Measurements from ENCODE around the gene TTLL12. TPM values are rescaled to one million over a fixed set of nuclear protein-coding genes. Genes with fewer than 3 reads are reported as not detected.

Gene TTLL12
- total RNA-seq, 4 donors from 2014 or later = 109 to 211 (median 122) TPM

DNA sequence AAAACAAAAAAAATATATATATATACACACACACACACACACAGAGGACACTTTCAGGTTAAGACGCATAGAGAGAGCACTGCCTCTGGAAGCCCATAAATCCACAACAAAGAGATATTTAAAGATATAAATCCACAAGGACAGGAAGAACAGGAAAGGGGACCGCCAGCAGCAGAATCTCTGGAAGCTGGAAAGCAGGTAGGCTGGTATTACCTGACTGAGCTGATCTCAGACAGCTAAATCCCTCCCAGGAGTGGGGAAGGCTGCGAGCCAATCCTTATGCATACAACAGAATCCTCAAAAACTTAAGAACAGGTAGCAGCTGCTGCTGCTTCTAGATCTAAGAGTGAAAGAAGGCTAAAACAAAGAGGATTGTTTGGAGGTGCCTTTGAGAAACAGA, 42.0 kb downstream of the TTLL12 start:
- H3K27ac ChIP-seq = peak overlapping the region in 3 of 4 donors; percentile 75 to 87 (median 87)
- WGBS, 2 donors = 25 to 44% methylated on average over 3 of the region's 3 CpGs

DNA sequence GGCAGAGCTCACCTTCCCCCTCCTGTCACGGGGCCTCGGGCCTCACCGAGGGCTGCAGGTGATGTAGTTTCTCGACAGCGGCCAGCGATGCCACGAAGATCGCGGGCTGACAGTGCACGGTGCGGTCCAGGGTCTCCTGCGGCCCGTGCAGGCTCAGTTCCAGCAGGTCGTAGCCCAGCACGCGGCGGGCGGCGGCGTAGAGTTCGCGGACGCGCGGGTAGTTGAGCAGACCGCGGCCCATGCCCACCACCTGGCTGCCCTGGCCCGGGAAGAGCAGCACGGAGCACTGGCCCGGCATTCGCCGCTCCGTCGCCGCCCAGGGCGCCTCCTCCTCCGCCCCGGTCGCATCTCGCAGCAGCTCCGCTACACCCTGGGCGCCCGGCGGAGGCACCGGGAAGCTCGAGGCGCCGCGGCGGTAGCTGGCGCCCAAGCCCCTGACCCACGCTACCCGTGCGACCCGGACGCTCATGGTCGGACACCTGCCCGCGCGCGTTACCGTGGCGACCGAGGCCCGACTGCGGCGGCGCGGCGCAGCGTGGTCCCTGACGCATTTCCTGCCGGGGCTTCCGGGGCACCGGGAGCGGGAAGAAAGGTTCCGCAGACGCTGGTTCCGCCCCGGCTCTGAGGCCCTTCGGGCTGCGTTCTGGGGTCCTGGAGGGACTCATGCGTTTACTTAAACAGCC, 43.9 kb downstream of the TTLL12 start, which contains the start of gene MCAT:
Gene MCAT (minus strand): TSS at position 519 of the 683 bp plus-strand sequence. CDS start 50 bp downstream, at position 469.
- peak in 2 of 4 donors; percentile 23 to 59 for TF ChIP-seq POLR2A (IDR thresholded peaks at IDR 0.05)
- TF ChIP-seq, protein P1, sequence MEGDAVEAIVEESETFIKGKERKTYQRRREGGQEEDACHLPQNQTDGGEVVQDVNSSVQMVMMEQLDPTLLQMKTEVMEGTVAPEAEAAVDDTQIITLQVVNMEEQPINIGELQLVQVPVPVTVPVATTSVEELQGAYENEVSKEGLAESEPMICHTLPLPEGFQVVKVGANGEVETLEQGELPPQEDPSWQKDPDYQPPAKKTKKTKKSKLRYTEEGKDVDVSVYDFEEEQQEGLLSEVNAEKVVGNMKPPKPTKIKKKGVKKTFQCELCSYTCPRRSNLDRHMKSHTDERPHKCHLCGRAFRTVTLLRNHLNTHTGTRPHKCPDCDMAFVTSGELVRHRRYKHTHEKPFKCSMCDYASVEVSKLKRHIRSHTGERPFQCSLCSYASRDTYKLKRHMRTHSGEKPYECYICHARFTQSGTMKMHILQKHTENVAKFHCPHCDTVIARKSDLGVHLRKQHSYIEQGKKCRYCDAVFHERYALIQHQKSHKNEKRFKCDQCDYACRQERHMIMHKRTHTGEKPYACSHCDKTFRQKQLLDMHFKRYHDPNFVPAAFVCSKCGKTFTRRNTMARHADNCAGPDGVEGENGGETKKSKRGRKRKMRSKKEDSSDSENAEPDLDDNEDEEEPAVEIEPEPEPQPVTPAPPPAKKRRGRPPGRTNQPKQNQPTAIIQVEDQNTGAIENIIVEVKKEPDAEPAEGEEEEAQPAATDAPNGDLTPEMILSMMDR (IDR thresholded peaks at IDR 0.05) = peak in 1 of 6 experiments; percentile 25
- no peak for DNase-seq
- no peaks in the 10 kb centered on the region for H3K27me3 ChIP-seq
- H3K27ac ChIP-seq = peak within 1 kb of the TSS; percentile 75 to 87 (median 86)
- intact Hi-C loops (cut with DNase I) = no loop called here
- H3K4me3 ChIP-seq = peak within 1 kb of the TSS; percentile 63 to 98 (median 86)
- WGBS, 2 donors = 0% methylated on average over 5 to 12 of the region's 83 CpGs
- H3K9me3 ChIP-seq = no peaks in the 10 kb centered on the region
- H3K4me1 ChIP-seq = peaks cover 23 to 64% (median 27%) of the 10 kb centered on the region in 3 donors
- peaks cover 0 to 35% (median 16%) of the 10 kb centered on the region in 3 donors for H3K36me3 ChIP-seq

More for the DNA sequence above, 42.0 kb downstream of the TTLL12 start:
- no peak overlapping the region for H3K4me3 ChIP-seq
- H3K4me1 ChIP-seq = peaks cover 23 to 80% (median 27%) of the 10 kb centered on the region in 3 donors
- H3K9me3 ChIP-seq = no peaks in the 10 kb centered on the region
- no peak for DNase-seq
- H3K27me3 ChIP-seq = no peaks in the 10 kb centered on the region
- intact Hi-C loops (cut with DNase I) = no loop called here
- peaks cover 0 to 16% (median 11%) of the 10 kb centered on the region in 3 donors for H3K36me3 ChIP-seq
- TF ChIP-seq POLR2A (IDR thresholded peaks at IDR 0.05) = no peak
- TF ChIP-seq, protein P1 (IDR thresholded peaks at IDR 0.05) = no peak

DNA sequence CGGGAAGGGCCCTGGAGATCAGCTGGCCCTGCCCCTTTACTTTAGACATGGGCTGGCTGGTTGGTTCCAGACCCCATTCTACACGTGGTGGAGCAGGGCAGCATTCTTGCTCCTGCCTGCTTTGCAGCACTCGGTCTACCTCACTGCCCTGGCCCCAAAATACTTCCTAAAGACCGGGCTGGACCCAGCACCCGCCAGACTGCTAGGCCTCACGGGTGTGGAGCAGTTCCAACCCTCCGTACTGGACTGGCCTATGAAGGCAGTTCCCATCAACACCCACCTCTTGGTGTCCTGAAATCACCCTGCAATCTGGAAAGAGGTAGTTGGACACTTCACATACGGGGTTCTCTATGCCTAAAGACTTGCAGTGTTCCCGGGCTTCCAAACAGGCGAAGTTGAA, 50.1 kb downstream of the TTLL12 start:
- intact Hi-C loops (cut with DNase I) = loop anchor here (10.0 kb wide), 1 partner anchor 58 kb away; no protein-coding TSS in a partner anchor
- Histone ChIP-seq H3K4me1 (peaks cover 4 to 29% (median 6%) of the 10 kb centered on the region in 3 donors), H3K27ac (peak overlapping the region in 2 of 4 donors; percentile 32 to 34), H3K36me3 (peaks cover 9 to 97% (median 30%) of the 10 kb centered on the region in 3 donors), H3K27me3 (no peaks in the 10 kb centered on the region), H3K4me3 (no peak overlapping the region), H3K9me3 (no peaks in the 10 kb centered on the region)
- TF ChIP-seq, protein P1 (IDR thresholded peaks at IDR 0.05) = no peak
- no peak for TF ChIP-seq POLR2A (IDR thresholded peaks at IDR 0.05)
- no peak for DNase-seq
- 51 to 70% methylated on average over 3 to 8 of the region's 10 CpGs for WGBS, 2 donors

DNA sequence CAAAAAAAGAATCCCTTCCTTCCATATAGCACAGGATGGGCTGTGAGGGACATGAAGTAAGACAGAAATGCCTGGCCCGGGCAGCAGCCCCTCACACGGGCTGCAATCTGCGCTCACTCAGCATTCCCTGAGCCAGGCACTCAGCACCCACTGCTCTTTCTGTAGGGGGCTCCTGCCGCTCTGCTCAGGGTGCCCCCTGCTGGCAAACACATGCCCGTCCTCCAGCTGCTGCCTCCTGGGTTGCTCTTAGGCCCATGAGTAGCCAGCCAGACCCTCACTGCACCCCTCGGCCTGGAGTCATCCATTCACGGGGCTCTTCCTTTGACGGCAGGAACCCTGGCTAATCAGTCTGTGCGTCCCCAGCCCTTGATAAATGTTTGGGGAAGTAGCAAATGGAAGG, 50.7 kb downstream of the TTLL12 start:
- H3K4me3 ChIP-seq = no peak overlapping the region
- no peak for DNase-seq
- peaks cover 15 to 100% (median 32%) of the 10 kb centered on the region in 3 donors for H3K36me3 ChIP-seq
- no peaks in the 10 kb centered on the region for H3K27me3 ChIP-seq
- 55 to 66% methylated on average over 8 of the region's 9 CpGs for WGBS, 2 donors
- peaks cover 0 to 26% (median under 1%) of the 10 kb centered on the region in 3 donors for H3K4me1 ChIP-seq
- TF ChIP-seq, protein P1 (IDR thresholded peaks at IDR 0.05) = peak; percentile 27 to 54 (median 40)
- TF ChIP-seq POLR2A (IDR thresholded peaks at IDR 0.05) = no peak
- peak overlapping the region in 3 of 4 donors; percentile 21 to 38 (median 36) for H3K27ac ChIP-seq
- H3K9me3 ChIP-seq = no peaks in the 10 kb centered on the region
- intact Hi-C loops (cut with DNase I) = loop anchor here (10.0 kb wide), 1 partner anchor 59 kb away; no protein-coding TSS in a partner anchor

DNA sequence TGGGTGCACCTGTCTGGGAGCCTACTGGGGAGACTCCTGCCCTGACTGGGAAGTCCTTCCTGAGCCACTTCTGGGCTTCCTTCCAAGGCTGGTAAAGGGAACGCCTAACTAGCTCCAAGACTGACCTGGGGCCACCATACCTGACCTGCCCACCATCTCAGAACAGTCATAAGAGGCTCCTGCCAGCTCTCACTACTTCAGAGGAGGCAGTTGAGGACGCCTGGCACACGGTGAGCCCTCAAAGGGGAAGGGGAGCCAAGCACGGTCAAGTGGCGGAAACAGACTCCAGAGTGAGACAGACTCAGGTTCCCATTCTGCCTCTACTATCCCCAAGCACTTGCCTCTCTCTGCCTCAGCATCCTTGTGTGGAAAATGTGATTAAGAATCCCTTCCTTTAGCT, 51.4 kb downstream of the TTLL12 start:
- TF ChIP-seq POLR2A (IDR thresholded peaks at IDR 0.05) = no peak
- TF ChIP-seq, protein P1 (IDR thresholded peaks at IDR 0.05) = no peak
- H3K4me1 ChIP-seq = peaks cover 0 to 21% (median 0%) of the 10 kb centered on the region in 3 donors
- WGBS, 2 donors = 30 to 90% methylated on average over 1 to 2 of the region's 5 CpGs
- H3K9me3 ChIP-seq = no peaks in the 10 kb centered on the region
- no peak overlapping the region for H3K4me3 ChIP-seq
- peak overlapping the region in 2 of 4 donors; percentile 16 to 36 for H3K27ac ChIP-seq
- intact Hi-C loops (cut with DNase I) = loop anchor here (10.0 kb wide), 1 partner anchor 59 kb away; no protein-coding TSS in a partner anchor
- H3K36me3 ChIP-seq = peaks cover 15 to 100% (median 28%) of the 10 kb centered on the region in 3 donors
- no peaks in the 10 kb centered on the region for H3K27me3 ChIP-seq
- DNase-seq = no peak

All from esophagus squamous epithelium (tissue), 5 donors.